GM21423 (cell line): ENCODE data around the gene RBM47.
"Not testable (repeated sequence)": the region's sequence is repeated elsewhere in the genome, so short reads cannot be mapped to it uniquely, and the experiment has no call there.

Source experiments
- ATAC-seq: cut with Tn5 transposase; IDR thresholded peaks from one replicate; pipeline ENCODE4 v1.9.1; 2021; ENCODE audit warnings: mild to moderate bottlenecking, moderate library complexity; ENCODE audit not compliant: unreplicated experiment

RBM47 gene

GRCh38 chr4:40455340-40455902 lies 174.2 kb downstream of the RBM47 start:
- ATAC-seq, result no peak

- ATAC-seq, result no peak
Measured at GRCh38 chr4:40454816-40455215, 174.8 kb downstream of the RBM47 start.

GRCh38 chr4:40453912-40454311 lies 175.8 kb downstream of the RBM47 start:
- no peak for ATAC-seq

- no peak for ATAC-seq
Measured at GRCh38 chr4:40448875-40449274, 180.8 kb downstream of the RBM47 start.

- ATAC-seq, result no peak
Measured at GRCh38 chr4:40446839-40447238, 182.8 kb downstream of the RBM47 start.

- ATAC-seq, result not testable (repeated sequence)
Measured at GRCh38 chr4:40446261-40446750, 183.4 kb downstream of the RBM47 start.

GRCh38 chr4:40445671-40446070 lies 184.0 kb downstream of the RBM47 start:
- ATAC-seq, result no peak

GRCh38 chr4:40441430-40441829 lies 188.2 kb downstream of the RBM47 start:
- no peak for ATAC-seq

- no peak for ATAC-seq
Measured at GRCh38 chr4:40439519-40439918, 190.1 kb downstream of the RBM47 start.

GRCh38 chr4:40438384-40439026 lies 191.2 kb downstream of the RBM47 start:
- ATAC-seq, result no peak

- ATAC-seq, result no peak
Measured at GRCh38 chr4:40437741-40438383, 191.8 kb downstream of the RBM47 start.

GRCh38 chr4:40435306-40435705 lies 194.4 kb downstream of the RBM47 start:
- ATAC-seq, result not testable (repeated sequence)

- no peak for ATAC-seq
Measured at GRCh38 chr4:40434126-40434687, 195.5 kb downstream of the RBM47 start.

GRCh38 chr4:40432504-40432903 lies 197.2 kb downstream of the RBM47 start:
- no peak for ATAC-seq

GRCh38 chr4:40427871-40428270 lies 201.8 kb downstream of the RBM47 start:
- ATAC-seq, result not testable (repeated sequence)

GRCh38 chr4:40427128-40427527 lies 202.5 kb downstream of the RBM47 start:
- no peak for ATAC-seq

GRCh38 chr4:40425799-40426574 lies 203.7 kb downstream of the RBM47 start:
- no peak for ATAC-seq

GRCh38 chr4:40423735-40424134 lies 205.9 kb downstream of the RBM47 start:
- no peak for ATAC-seq

GRCh38 chr4:40421839-40422708 lies 207.6 kb downstream of the RBM47 start:
- ATAC-seq, result no peak

- ATAC-seq, result no peak
Measured at GRCh38 chr4:40419231-40419912, 210.3 kb downstream of the RBM47 start.
